CD14-positive monocyte (primary cell): ENCODE measurements around the gene IFI44L. TPM values are rescaled to one million over a fixed set of nuclear protein-coding genes. Genes with fewer than 3 reads are reported as not detected.

ENCODE experiments used
- DNase-seq, 3 donors: peaks; one replicate each; pipeline ENCODE4 v3.0.0-alpha.2; 2011 to 2022
- H2AFZ ChIP-seq: 2 replicates; pipeline ENCODE4 v1.6.0; 2012; ENCODE audit warnings: mild to moderate bottlenecking, low read depth, low read length, inconsistent platforms; ENCODE audit not compliant: insufficient read depth, poor library complexity, severe bottlenecking
- H3K27ac ChIP-seq, 2 donors: 1 replicate in 1 of 2; 2 replicates in 1 of 2; pipeline ENCODE4 v1.5.1; 2012 to 2013; ENCODE audit warnings: low read length in 2 of 2, control low read depth in 1 of 2, inconsistent platforms in 1 of 2, low read depth in 1 of 2, mild to moderate bottlenecking in 1 of 2
- H3K27me3 ChIP-seq, 2 donors: one replicate each; pipeline versions ENCODE4 v1.6.0 to v1.6.1; 2011 to 2013; ENCODE audit warnings: low read length in 2 of 2; ENCODE audit not compliant: control insufficient read depth in 2 of 2, insufficient read depth in 2 of 2
- H3K36me3 ChIP-seq, 2 donors: replicated peaks in 1 of 2; 1 replicate in 1 of 2; 2 replicates in 1 of 2; pipeline versions ENCODE4 v1.5.1 to v1.6.1; 2012 to 2013; ENCODE audit warnings: low read length in 2 of 2, control low read depth in 1 of 2, inconsistent platforms in 1 of 2, mild to moderate bottlenecking in 1 of 2; ENCODE audit not compliant: insufficient read depth in 2 of 2, control insufficient read depth in 1 of 2
- H3K4me1 ChIP-seq, 2 donors: 1 replicate in 1 of 2; 2 replicates in 1 of 2; pipeline versions ENCODE4 v1.5.1 to v1.6.1; 2012 to 2013; ENCODE audit warnings: low read length in 2 of 2, control low read depth in 1 of 2, inconsistent platforms in 1 of 2, mild to moderate bottlenecking in 1 of 2, moderate library complexity in 1 of 2; ENCODE audit not compliant: insufficient read depth in 2 of 2, control insufficient read depth in 1 of 2
- H3K4me2 ChIP-seq: replicated peaks from 2 replicates; pipeline ENCODE3; 2012; ENCODE audit warnings: low read length, moderate library complexity, mild to moderate bottlenecking; ENCODE audit not compliant: poor library complexity, severe bottlenecking; ENCODE audit errors: extremely low read depth
- H3K4me3 ChIP-seq, 3 experiments: fragments of 200-600 bp in 1 of 3; sonication (generic) in 1 of 3; replicated peaks in 1 of 3; 1 replicate in 2 of 3; 2 replicates in 1 of 3; pipeline ENCODE4 v1.5.1; 2011 to 2013; ENCODE audit warnings: low read length in 3 of 3, mild to moderate bottlenecking in 3 of 3, control low read depth in 2 of 3, low read depth in 2 of 3, inconsistent platforms in 1 of 3, moderate library complexity in 1 of 3
- H3K79me2 ChIP-seq: 2 replicates; pipeline ENCODE4 v1.6.0; 2012; ENCODE audit warnings: mild to moderate bottlenecking, control low read depth, inconsistent platforms, low read length, moderate library complexity; ENCODE audit not compliant: insufficient read depth
- H3K9ac ChIP-seq: 2 replicates; pipeline ENCODE4 v1.6.0; 2017; ENCODE audit warnings: low read length, mild to moderate bottlenecking; ENCODE audit not compliant: insufficient read depth, poor library complexity, severe bottlenecking
- H3K9me3 ChIP-seq, 2 donors: replicated peaks in 1 of 2; 1 replicate in 1 of 2; 2 replicates in 1 of 2; pipeline versions ENCODE4 v1.5.1 to v1.6.1; 2012 to 2013; ENCODE audit warnings: low read length in 2 of 2, control low read depth in 1 of 2; ENCODE audit not compliant: control insufficient read depth in 1 of 2, insufficient read depth in 1 of 2
- H4K20me1 ChIP-seq: 2 replicates; pipeline ENCODE4 v1.6.0; 2012; ENCODE audit warnings: mild to moderate bottlenecking, low read length, control low read depth, moderate library complexity; ENCODE audit not compliant: insufficient read depth
- H3K27ac Mint-ChIP-seq, 7 donors: one replicate each; pipeline ENCODE4 v1.8.0; 2020; ENCODE audit warnings: mild to moderate bottlenecking in 7 of 7, mixed read lengths in 7 of 7, moderate library complexity in 6 of 7, inconsistent platforms in 2 of 7
- H3K27me3 Mint-ChIP-seq, 3 donors: one replicate each; pipeline ENCODE4 v1.8.0; 2021 to 2022; ENCODE audit warnings: low read depth in 3 of 3, mild to moderate bottlenecking in 3 of 3, mixed read lengths in 3 of 3, moderate library complexity in 3 of 3, inconsistent platforms in 1 of 3
- H3K36me3 Mint-ChIP-seq, 2 donors: one replicate each; pipeline ENCODE4 v1.8.0; 2020; ENCODE audit warnings: mixed read lengths in 2 of 2, inconsistent platforms in 1 of 2, mild to moderate bottlenecking in 1 of 2
- H3K4me1 Mint-ChIP-seq: one replicate; pipeline ENCODE4 v1.8.0; 2020; ENCODE audit warnings: mild to moderate bottlenecking, mixed read lengths
- H3K4me3 Mint-ChIP-seq, 2 donors: one replicate each; pipeline ENCODE4 v1.8.0; 2020; ENCODE audit warnings: mild to moderate bottlenecking in 2 of 2, mixed read lengths in 2 of 2, moderate library complexity in 1 of 2
- H3K9me3 Mint-ChIP-seq, 7 donors: one replicate each; pipeline ENCODE4 v1.8.0; 2020 to 2022; ENCODE audit warnings: mixed read lengths in 7 of 7, mild to moderate bottlenecking in 6 of 7, moderate library complexity in 6 of 7, inconsistent platforms in 2 of 7
- WGBS: methylation state at CpG from one replicate; pipeline ENCODE4 v1.1.5; 2013; ENCODE audit warnings: missing lambda C conversion rate; ENCODE audit not compliant: insufficient coverage; 5-methylcytosine and 5-hydroxymethylcytosine counted together
- intact Hi-C, 2 donors: fragments of 100-400 bp; cut with micrococcal nuclease; formaldehyde crosslinking; loops; one replicate each; pipeline versions ENCODE4 v1.15.0 to v1.15.1; 2023
- polyA plus RNA-seq, 3 donors: library from polyadenylated mRNA; depleted of rRNA in 1 of 3; unstranded in 2 of 3; stranded (reverse) in 1 of 3; fragments of 300-500 nt in 2 of 3; fragments of >200 nt in 1 of 3; fragmentation: Illumina TruSeq in 2 of 3; gene quantifications; 1 replicate in 2 of 3; 2 replicates in 1 of 3; pipeline ENCODE4 v1.2.3, GENCODE V29; 2012 to 2021
- TF ChIP-seq, protein P1 (sequence below): fragments of 200-600 bp; IDR thresholded peaks from one replicate; pipeline ENCODE4 v1.8.0; 2022; ENCODE audit warnings: antibody characterized with exemption, mild to moderate bottlenecking

IFI44L gene
- polyA plus RNA-seq, 3 donors = 8.6 to 17.4 (median 11.0) TPM

DNA sequence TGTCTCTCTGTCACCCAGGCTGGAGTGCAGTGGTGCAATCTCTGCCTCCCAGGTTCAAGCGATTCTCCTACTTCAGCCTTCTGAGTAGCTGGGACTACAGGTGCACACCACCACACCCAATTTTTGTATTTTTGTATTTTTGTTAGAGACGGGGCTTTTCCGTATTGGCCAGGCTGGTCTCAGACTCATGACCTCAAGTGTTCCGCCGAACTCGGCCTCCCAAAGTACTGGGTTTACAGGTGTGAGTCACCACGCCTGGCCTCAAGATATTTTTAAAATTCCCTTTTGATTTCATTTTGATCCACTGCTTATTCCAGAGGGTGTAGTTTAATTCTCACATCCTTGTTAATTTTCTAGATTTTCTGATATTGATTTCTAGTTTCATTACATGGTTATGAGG, 3.8 kb downstream of the IFI44L start:
- Mint-ChIP-seq H3K27me3 (peaks cover 0 to 1% (median 1%) of the 10 kb centered on the region in 3 donors), H3K9me3 (no peaks in the 10 kb centered on the region), H3K4me1 (peaks cover 29% of the 10 kb centered on the region), H3K4me3 (peak overlapping the region in 1 of 2 donors; percentile 46), H3K36me3 (peaks cover 3 to 6% of the 10 kb centered on the region in 2 donors), H3K27ac (peak overlapping the region in 3 of 7 donors; percentile 15 to 38 (median 23))
- intact Hi-C loops = no loop called here
- DNase-seq = no peak
- no peaks in the 10 kb centered on the region for H3K79me2 ChIP-seq
- H3K4me2 ChIP-seq = no peak overlapping the region
- H3K9ac ChIP-seq = no peak overlapping the region
- H3K27ac ChIP-seq = no peak overlapping the region
- no peaks in the 10 kb centered on the region for H3K9me3 ChIP-seq
- H3K36me3 ChIP-seq = no peaks in the 10 kb centered on the region
- 94% methylated on average over 5 of the region's 7 CpGs for WGBS
- no peak overlapping the region for H3K4me3 ChIP-seq
- H3K4me1 ChIP-seq = peaks cover 17 to 25% of the 10 kb centered on the region in 2 donors
- H2AFZ ChIP-seq = no peak overlapping the region
- H3K27me3 ChIP-seq = no peaks in the 10 kb centered on the region
- TF ChIP-seq, protein P1, sequence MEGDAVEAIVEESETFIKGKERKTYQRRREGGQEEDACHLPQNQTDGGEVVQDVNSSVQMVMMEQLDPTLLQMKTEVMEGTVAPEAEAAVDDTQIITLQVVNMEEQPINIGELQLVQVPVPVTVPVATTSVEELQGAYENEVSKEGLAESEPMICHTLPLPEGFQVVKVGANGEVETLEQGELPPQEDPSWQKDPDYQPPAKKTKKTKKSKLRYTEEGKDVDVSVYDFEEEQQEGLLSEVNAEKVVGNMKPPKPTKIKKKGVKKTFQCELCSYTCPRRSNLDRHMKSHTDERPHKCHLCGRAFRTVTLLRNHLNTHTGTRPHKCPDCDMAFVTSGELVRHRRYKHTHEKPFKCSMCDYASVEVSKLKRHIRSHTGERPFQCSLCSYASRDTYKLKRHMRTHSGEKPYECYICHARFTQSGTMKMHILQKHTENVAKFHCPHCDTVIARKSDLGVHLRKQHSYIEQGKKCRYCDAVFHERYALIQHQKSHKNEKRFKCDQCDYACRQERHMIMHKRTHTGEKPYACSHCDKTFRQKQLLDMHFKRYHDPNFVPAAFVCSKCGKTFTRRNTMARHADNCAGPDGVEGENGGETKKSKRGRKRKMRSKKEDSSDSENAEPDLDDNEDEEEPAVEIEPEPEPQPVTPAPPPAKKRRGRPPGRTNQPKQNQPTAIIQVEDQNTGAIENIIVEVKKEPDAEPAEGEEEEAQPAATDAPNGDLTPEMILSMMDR = no peak
- no peaks in the 10 kb centered on the region for H4K20me1 ChIP-seq

DNA sequence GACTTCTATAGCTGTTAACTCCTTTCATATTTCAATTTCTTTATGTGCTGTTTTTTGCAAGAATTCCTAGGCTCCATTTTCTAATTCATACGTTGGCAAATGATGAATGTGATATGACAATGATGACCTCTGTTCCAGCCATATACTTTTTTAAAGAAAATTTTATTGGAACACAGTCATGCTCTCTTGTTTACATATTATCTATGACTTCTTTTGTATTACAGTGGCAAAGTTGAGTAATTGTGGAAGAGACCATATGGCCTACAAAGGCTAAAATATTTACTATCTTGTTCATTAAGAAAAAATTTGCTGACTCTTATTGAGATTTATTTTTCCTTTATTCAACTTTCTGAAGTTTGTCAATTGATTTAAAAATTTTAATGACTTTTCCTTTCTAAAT, 7.1 kb downstream of the IFI44L start:
- Histone ChIP-seq H3K36me3 (no peaks in the 10 kb centered on the region), H3K4me3 (no peak overlapping the region), H4K20me1 (no peaks in the 10 kb centered on the region), H3K27ac (no peak overlapping the region), H2AFZ (no peak overlapping the region), H3K27me3 (no peaks in the 10 kb centered on the region), H3K79me2 (no peaks in the 10 kb centered on the region), H3K4me1 (peaks cover 0 to 4% of the 10 kb centered on the region in 2 donors), H3K4me2 (no peak overlapping the region), H3K9me3 (no peaks in the 10 kb centered on the region), H3K9ac (no peak overlapping the region)
- no peak for DNase-seq
- Mint-ChIP-seq H3K9me3 (no peaks in the 10 kb centered on the region), H3K4me3 (no peak overlapping the region), H3K27ac (no peak overlapping the region), H3K4me1 (peaks cover 8% of the 10 kb centered on the region), H3K36me3 (peaks cover 3 to 6% of the 10 kb centered on the region in 2 donors), H3K27me3 (peaks cover 0 to 1% (median 1%) of the 10 kb centered on the region in 3 donors)
- TF ChIP-seq, protein P1 = no peak
- intact Hi-C loops = no loop called here
- no CpG with 5 or more reads among the region's 1 CpG for WGBS
